ENCODE data around the gene AKNA.

Gene AKNA

DNA sequence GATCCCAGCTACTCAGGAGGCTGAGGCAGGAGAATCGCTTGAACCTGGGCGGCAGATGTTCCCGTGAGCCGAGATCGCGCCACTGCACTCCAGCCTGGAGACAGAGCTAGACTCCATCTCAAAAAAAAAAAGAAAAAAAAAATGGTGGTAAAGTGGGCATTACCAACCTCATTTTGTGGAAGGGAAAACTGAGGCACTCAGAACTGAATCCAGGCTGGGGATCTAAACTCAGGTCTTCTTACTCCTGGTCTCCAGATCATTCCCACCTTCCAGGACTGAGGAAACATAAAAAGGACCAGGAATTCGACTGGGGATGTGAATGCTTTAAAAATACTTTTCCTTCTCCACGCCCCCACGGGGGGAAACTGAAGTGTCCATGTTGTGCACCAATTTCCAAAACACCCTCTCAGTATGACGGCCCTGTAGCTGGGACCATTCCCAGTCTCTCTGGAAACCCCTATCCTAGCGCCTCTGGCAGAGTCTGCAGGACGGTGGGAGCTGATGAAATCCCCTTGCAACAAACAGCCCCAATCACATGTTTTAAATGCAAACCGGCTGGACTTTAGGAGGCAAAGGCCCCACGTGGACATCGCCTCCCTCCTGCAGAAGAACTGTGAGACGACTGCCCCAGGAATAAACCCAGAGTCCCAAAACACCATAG lies 8.9 kb upstream of the AKNA start:
- TF ChIP-seq, protein P1, sequence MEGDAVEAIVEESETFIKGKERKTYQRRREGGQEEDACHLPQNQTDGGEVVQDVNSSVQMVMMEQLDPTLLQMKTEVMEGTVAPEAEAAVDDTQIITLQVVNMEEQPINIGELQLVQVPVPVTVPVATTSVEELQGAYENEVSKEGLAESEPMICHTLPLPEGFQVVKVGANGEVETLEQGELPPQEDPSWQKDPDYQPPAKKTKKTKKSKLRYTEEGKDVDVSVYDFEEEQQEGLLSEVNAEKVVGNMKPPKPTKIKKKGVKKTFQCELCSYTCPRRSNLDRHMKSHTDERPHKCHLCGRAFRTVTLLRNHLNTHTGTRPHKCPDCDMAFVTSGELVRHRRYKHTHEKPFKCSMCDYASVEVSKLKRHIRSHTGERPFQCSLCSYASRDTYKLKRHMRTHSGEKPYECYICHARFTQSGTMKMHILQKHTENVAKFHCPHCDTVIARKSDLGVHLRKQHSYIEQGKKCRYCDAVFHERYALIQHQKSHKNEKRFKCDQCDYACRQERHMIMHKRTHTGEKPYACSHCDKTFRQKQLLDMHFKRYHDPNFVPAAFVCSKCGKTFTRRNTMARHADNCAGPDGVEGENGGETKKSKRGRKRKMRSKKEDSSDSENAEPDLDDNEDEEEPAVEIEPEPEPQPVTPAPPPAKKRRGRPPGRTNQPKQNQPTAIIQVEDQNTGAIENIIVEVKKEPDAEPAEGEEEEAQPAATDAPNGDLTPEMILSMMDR (IDR thresholded peaks at IDR 0.05; ENCODE audit: borderline replicate concordance, control extremely low read depth, extremely low read depth, insufficient read depth, missing control alignments) = no peak
- in situ Hi-C loops (cut with MboI; ENCODE audit: low sequenced_read_pairs, unreplicated experiment) = no loop called here
- DNase-seq (ENCODE audit: low spot score) = no peak

GRCh38 chr9:114395768-114396167 lies 8.0 kb upstream of the AKNA start:
- in situ Hi-C loops (cut with MboI; ENCODE audit: low sequenced_read_pairs, unreplicated experiment) = no loop called here
- DNase-seq (ENCODE audit: low spot score) = no peak
- TF ChIP-seq, protein P1 (IDR thresholded peaks at IDR 0.05; ENCODE audit: borderline replicate concordance, control extremely low read depth, extremely low read depth, insufficient read depth, missing control alignments) = no peak

- TF ChIP-seq, protein P1 (IDR thresholded peaks at IDR 0.05; ENCODE audit: borderline replicate concordance, control extremely low read depth, extremely low read depth, insufficient read depth, missing control alignments) = no peak
- in situ Hi-C loops (cut with MboI; ENCODE audit: low sequenced_read_pairs, unreplicated experiment) = no loop called here
- DNase-seq (ENCODE audit: low spot score) = no peak
Measured at GRCh38 chr9:114395334-114395617, 7.5 kb upstream of the AKNA start.

- no peak for DNase-seq (ENCODE audit: low spot score)
- in situ Hi-C loops (cut with MboI; ENCODE audit: low sequenced_read_pairs, unreplicated experiment) = no loop called here
- TF ChIP-seq, protein P1 (IDR thresholded peaks at IDR 0.05; ENCODE audit: borderline replicate concordance, control extremely low read depth, extremely low read depth, insufficient read depth, missing control alignments) = no peak
Measured at GRCh38 chr9:114394523-114395333, 6.9 kb upstream of the AKNA start.

DNA sequence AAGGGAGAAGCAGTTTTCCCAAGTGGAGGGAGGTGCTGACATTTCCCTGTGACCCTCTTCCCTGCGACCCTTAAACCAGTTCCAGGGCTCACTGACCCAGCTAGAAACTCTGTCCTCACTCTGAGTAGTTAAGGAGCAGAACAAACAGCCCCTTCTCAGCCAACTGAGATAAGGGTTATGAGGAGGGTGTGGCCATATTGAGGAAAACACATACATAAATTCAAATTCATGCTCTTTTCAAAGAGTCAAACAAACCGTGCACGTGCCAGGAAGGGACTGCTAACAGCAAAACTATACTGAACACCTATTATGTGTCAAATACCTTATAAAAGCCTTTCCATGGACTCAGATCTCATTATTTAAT lies 4.9 kb upstream of the AKNA start:
- DNase-seq (ENCODE audit: low spot score) = no peak
- in situ Hi-C loops (cut with MboI; ENCODE audit: low sequenced_read_pairs, unreplicated experiment) = no loop called here
- TF ChIP-seq, protein P1 (IDR thresholded peaks at IDR 0.05; ENCODE audit: borderline replicate concordance, control extremely low read depth, extremely low read depth, insufficient read depth, missing control alignments) = no peak

DNA sequence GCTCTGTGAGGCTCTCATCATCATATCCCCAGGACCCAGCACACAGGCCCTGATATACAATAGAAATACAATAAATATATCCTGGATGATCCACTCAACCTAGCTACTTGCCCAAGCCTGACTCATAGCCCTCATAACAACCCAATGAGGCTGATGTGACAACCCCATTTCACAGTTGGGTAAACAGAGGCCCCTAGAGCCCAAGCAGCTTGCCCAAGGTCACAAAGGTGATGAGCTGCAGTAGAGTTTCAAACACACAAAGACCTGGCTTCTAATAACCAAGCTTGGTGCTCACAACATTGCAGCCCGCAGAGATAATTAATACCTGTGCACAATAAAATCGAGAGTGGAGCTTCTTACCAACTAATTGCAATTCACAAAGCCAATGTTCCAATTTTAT lies 3.2 kb upstream of the AKNA start:
- no peak for DNase-seq (ENCODE audit: low spot score)
- TF ChIP-seq, protein P1 (IDR thresholded peaks at IDR 0.05; ENCODE audit: borderline replicate concordance, control extremely low read depth, extremely low read depth, insufficient read depth, missing control alignments) = no peak
- in situ Hi-C loops (cut with MboI; ENCODE audit: low sequenced_read_pairs, unreplicated experiment) = no loop called here

Measured in GM13976 (cell line).